CD4-positive, alpha-beta memory T cell (primary cell): Measurements from ENCODE around the gene FNBP1. TPM values are rescaled to one million over a fixed set of nuclear protein-coding genes. Genes with fewer than 3 reads are reported as not detected.

Source experiments
- CTCF ChIA-PET: fragments of 350-600 bp; sonication (Branson Sonifier 250); formaldehyde crosslinking; loops from one replicate; lab custom pipeline; 2021; ENCODE audit warnings: inconsistent platforms; ENCODE audit not compliant: partially characterized antibody; lab: Charles Lee
- POLR2A ChIA-PET: fragments of 350-600 bp; sonication (Branson Sonifier 250); formaldehyde crosslinking; loops from one replicate; lab custom pipeline; 2021; ENCODE audit not compliant: partially characterized antibody; lab: Charles Lee
- DNase-seq, 5 donors: peaks; one replicate each; pipeline versions ENCODE4 v3.0.0 to v3.0.0-alpha.2; 2020 to 2022; ENCODE audit warnings: mixed read lengths in 1 of 5
- H3K27ac ChIP-seq: one replicate; pipeline ENCODE4 v1.7.0; 2013; ENCODE audit warnings: low read depth, low read length
- H3K27me3 ChIP-seq: 2 replicates; pipeline ENCODE4 v1.7.0; 2013; ENCODE audit warnings: mild to moderate bottlenecking, low read length, moderate library complexity; ENCODE audit not compliant: insufficient read depth
- H3K36me3 ChIP-seq: 2 replicates; pipeline ENCODE4 v1.7.0; 2013; ENCODE audit warnings: mild to moderate bottlenecking, low read length, moderate library complexity; ENCODE audit not compliant: insufficient read depth
- H3K4me1 ChIP-seq: 2 replicates; pipeline ENCODE4 v1.7.0; 2013; ENCODE audit warnings: mild to moderate bottlenecking, low read length, moderate library complexity; ENCODE audit not compliant: insufficient read depth
- H3K4me3 ChIP-seq, 2 donors: one replicate each; pipeline ENCODE4 v1.7.0; 2013; ENCODE audit warnings: low read length in 2 of 2, mild to moderate bottlenecking in 1 of 2
- H3K9me3 ChIP-seq, 2 donors: one replicate each; pipeline ENCODE4 v1.7.0; 2013; ENCODE audit warnings: low read length in 2 of 2, control low read depth in 1 of 2; ENCODE audit not compliant: control insufficient read depth in 1 of 2
- H3K27ac Mint-ChIP-seq, 7 donors: one replicate each; pipeline ENCODE4 v1.8.0; 2020 to 2021; ENCODE audit warnings: mixed read lengths in 7 of 7, mild to moderate bottlenecking in 6 of 7, inconsistent platforms in 3 of 7, moderate library complexity in 3 of 7
- H3K27me3 Mint-ChIP-seq, 2 donors: one replicate each; pipeline ENCODE4 v1.8.0; 2020 to 2021; ENCODE audit warnings: mixed read lengths in 2 of 2
- H3K36me3 Mint-ChIP-seq, 2 donors: one replicate each; pipeline ENCODE4 v1.8.0; 2020 to 2021; ENCODE audit warnings: mixed read lengths in 2 of 2, inconsistent platforms in 1 of 2, mild to moderate bottlenecking in 1 of 2
- H3K4me1 Mint-ChIP-seq, 4 donors: one replicate each; pipeline ENCODE4 v1.8.0; 2020 to 2021; ENCODE audit warnings: mixed read lengths in 4 of 4, mild to moderate bottlenecking in 1 of 4
- H3K4me3 Mint-ChIP-seq, 8 donors: one replicate each; pipeline ENCODE4 v1.8.0; 2020 to 2021; ENCODE audit warnings: mixed read lengths in 8 of 8, mild to moderate bottlenecking in 7 of 8, moderate library complexity in 6 of 8, inconsistent platforms in 3 of 8
- H3K9me3 Mint-ChIP-seq, 8 donors: one replicate each; pipeline ENCODE4 v1.8.0; 2020 to 2021; ENCODE audit warnings: mixed read lengths in 8 of 8, mild to moderate bottlenecking in 5 of 8, inconsistent platforms in 3 of 8, moderate library complexity in 1 of 8
- intact Hi-C: fragments of 100-400 bp; cut with micrococcal nuclease; formaldehyde crosslinking; loops from one replicate; pipeline ENCODE4 v1.15.1; 2023
- polyA plus RNA-seq, 2 donors: library from polyadenylated mRNA; unstranded; fragments of 300-500 nt; fragmentation: Illumina TruSeq; gene quantifications; one replicate each; pipeline ENCODE4 v1.2.3, GENCODE V29; 2021
- total RNA-seq, 2 experiments: library from RNA; stranded (reverse); gene quantifications; one replicate each; pipeline ENCODE4 v1.2.3, GENCODE V29; 2021

FNBP1 gene
- total and polyA plus RNA-seq, 4 experiments from 2014 or later: 143 to 202 (median 181) TPM

GRCh38 chr9:129934780-129935179, 108.2 kb downstream of the FNBP1 start:
- no peak for DNase-seq
- peaks cover 17 to 46% of the 10 kb centered on the region in 2 donors for H3K36me3 Mint-ChIP-seq
- Histone ChIP-seq H3K27me3 (no peaks in the 10 kb centered on the region), H3K27ac (peak overlapping the region; percentile 66), H3K36me3 (peaks cover 4% of the 10 kb centered on the region), H3K4me1 (peaks cover 72% of the 10 kb centered on the region), H3K4me3 (no peak overlapping the region), H3K9me3 (no peaks in the 10 kb centered on the region)
- H3K27me3 Mint-ChIP-seq: no peaks in the 10 kb centered on the region
- H3K4me3 Mint-ChIP-seq: peak overlapping the region in 5 of 8 donors; percentile 28 to 86 (median 71)
- ChIA-PET POLR2A (interaction anchor here (1.9 to 7.5 kb wide), 2 partner anchors 28 to 46 kb away, joined by 7 to 83 read pairs; no protein-coding TSS in a partner anchor), CTCF (interaction anchor here (0.7 to 4.1 kb wide), 5 partner anchors 8 to 165 kb away, joined by 3 to 14 read pairs (median 3); no protein-coding TSS in a partner anchor)
- peaks cover 47 to 88% (median 66%) of the 10 kb centered on the region in 4 donors for H3K4me1 Mint-ChIP-seq
- intact Hi-C loops: loop anchor here (5.0 kb wide), 1 partner anchor 47 kb away; no protein-coding TSS in a partner anchor
- H3K27ac Mint-ChIP-seq: peak overlapping the region in 6 of 7 donors; percentile 89 to 96 (median 92)
- H3K9me3 Mint-ChIP-seq: no peaks in the 10 kb centered on the region

- H3K4me3 ChIP-seq: no peak overlapping the region
- no peaks in the 10 kb centered on the region for H3K9me3 Mint-ChIP-seq
- CTCF ChIA-PET: interaction anchor here (0.7 to 4.1 kb wide), 8 partner anchors 8 to 173 kb away, joined by 3 to 14 read pairs (median 3); no protein-coding TSS in a partner anchor
- H3K36me3 Mint-ChIP-seq: peaks cover 15 to 44% of the 10 kb centered on the region in 2 donors
- H3K27me3 ChIP-seq: no peaks in the 10 kb centered on the region
- H3K27me3 Mint-ChIP-seq: no peaks in the 10 kb centered on the region
- H3K27ac ChIP-seq: peak overlapping the region; percentile 66
- peak overlapping the region in 6 of 8 donors; percentile 24 to 86 (median 64) for H3K4me3 Mint-ChIP-seq
- H3K4me1 Mint-ChIP-seq: peaks cover 45 to 87% (median 64%) of the 10 kb centered on the region in 4 donors
- no peak for DNase-seq
- intact Hi-C loops: loop anchor here (5.0 kb wide), 1 partner anchor 47 kb away; no protein-coding TSS in a partner anchor
- no peaks in the 10 kb centered on the region for H3K9me3 ChIP-seq
- peak overlapping the region; percentile 89 to 96 (median 91) for H3K27ac Mint-ChIP-seq
- peaks cover 70% of the 10 kb centered on the region for H3K4me1 ChIP-seq
- peaks cover 4% of the 10 kb centered on the region for H3K36me3 ChIP-seq
- POLR2A ChIA-PET: interaction anchor here (1.5 to 7.5 kb wide), 7 partner anchors 9 to 107 kb away, joined by 5 to 83 read pairs (median 8); partner anchors contain the start of gene FNBP1
These were observed 108.9 kb downstream of the FNBP1 start for GRCh38 chr9:129934041-129934591.

GRCh38 chr9:129933185-129934040, 109.6 kb downstream of the FNBP1 start:
- intact Hi-C loops: loop anchor here (5.0 kb wide), 1 partner anchor 46 kb away; no protein-coding TSS in a partner anchor
- no peaks in the 10 kb centered on the region for H3K9me3 Mint-ChIP-seq
- ChIA-PET POLR2A (interaction anchor here (0.8 to 7.5 kb wide), 12 partner anchors 9 to 107 kb away, joined by 3 to 83 read pairs (median 6); partner anchors contain the start of gene FNBP1), CTCF (interaction anchor here (0.7 to 4.1 kb wide), 12 partner anchors 9 to 174 kb away, joined by 3 to 14 read pairs (median 4); partner anchors contain the start of gene GPR107)
- peak overlapping the region; percentile 89 to 96 (median 91) for H3K27ac Mint-ChIP-seq
- peaks cover 40 to 79% (median 58%) of the 10 kb centered on the region in 4 donors for H3K4me1 Mint-ChIP-seq
- Histone ChIP-seq H3K27me3 (no peaks in the 10 kb centered on the region), H3K27ac (peak overlapping the region; percentile 66), H3K9me3 (no peaks in the 10 kb centered on the region), H3K4me3 (no peak overlapping the region), H3K36me3 (peaks cover 6% of the 10 kb centered on the region), H3K4me1 (peaks cover 62% of the 10 kb centered on the region)
- H3K36me3 Mint-ChIP-seq: peaks cover 15 to 44% of the 10 kb centered on the region in 2 donors
- H3K27me3 Mint-ChIP-seq: no peaks in the 10 kb centered on the region
- H3K4me3 Mint-ChIP-seq: peak overlapping the region; percentile 49 to 86 (median 75)
- no peak for DNase-seq

GRCh38 chr9:129932303-129933151, 110.5 kb downstream of the FNBP1 start:
- H3K27me3 ChIP-seq: no peaks in the 10 kb centered on the region
- peak overlapping the region; percentile 71 to 86 (median 75) for H3K4me3 Mint-ChIP-seq
- peaks cover 38 to 73% (median 56%) of the 10 kb centered on the region in 4 donors for H3K4me1 Mint-ChIP-seq
- H3K36me3 ChIP-seq: peaks cover 13% of the 10 kb centered on the region
- peak in 1 of 5 donors; percentile 15 for DNase-seq
- peak overlapping the region in 1 of 2 donors; percentile 3 for H3K4me3 ChIP-seq
- H3K9me3 Mint-ChIP-seq: no peaks in the 10 kb centered on the region
- peaks cover 15 to 46% of the 10 kb centered on the region in 2 donors for H3K36me3 Mint-ChIP-seq
- intact Hi-C loops: loop anchor here (5.0 kb wide), 1 partner anchor 45 kb away; no protein-coding TSS in a partner anchor
- CTCF ChIA-PET: interaction anchor here (0.8 to 4.1 kb wide), 11 partner anchors 11 to 121 kb away, joined by 3 to 14 read pairs (median 4); partner anchors contain the start of gene GPR107
- POLR2A ChIA-PET: interaction anchor here (0.6 to 7.5 kb wide), 13 partner anchors 9 to 108 kb away, joined by 3 to 83 read pairs (median 6); partner anchors contain the start of gene FNBP1
- no peaks in the 10 kb centered on the region for H3K27me3 Mint-ChIP-seq
- H3K4me1 ChIP-seq: peaks cover 59% of the 10 kb centered on the region
- peak overlapping the region; percentile 89 to 96 (median 91) for H3K27ac Mint-ChIP-seq
- peak overlapping the region; percentile 66 for H3K27ac ChIP-seq
- no peaks in the 10 kb centered on the region for H3K9me3 ChIP-seq

- H3K4me1 ChIP-seq: peaks cover 59% of the 10 kb centered on the region
These were observed 112.2 kb downstream of the FNBP1 start for GRCh38 chr9:129930743-129931142.

More at GRCh38 chr9:129930743-129931142, 112.2 kb downstream of the FNBP1 start:
- peaks cover 25 to 50% of the 10 kb centered on the region in 2 donors for H3K36me3 Mint-ChIP-seq
- CTCF ChIA-PET: interaction anchor here (1.8 kb wide), 1 partner anchor 34 kb away, joined by 7 read pairs; no protein-coding TSS in a partner anchor
- intact Hi-C loops: loop anchor here (5.0 kb wide), 1 partner anchor 43 kb away; no protein-coding TSS in a partner anchor
- H3K36me3 ChIP-seq: peaks cover 29% of the 10 kb centered on the region
- peak overlapping the region in 7 of 8 donors; percentile 13 to 72 (median 46) for H3K4me3 Mint-ChIP-seq
- POLR2A ChIA-PET: interaction anchor here (1.7 to 7.5 kb wide), 2 partner anchors 16 to 42 kb away, joined by 5 to 83 read pairs; no protein-coding TSS in a partner anchor
- H3K9me3 Mint-ChIP-seq: no peaks in the 10 kb centered on the region
- H3K9me3 ChIP-seq: no peaks in the 10 kb centered on the region
- peak overlapping the region; percentile 84 to 96 (median 90) for H3K27ac Mint-ChIP-seq
- no peaks in the 10 kb centered on the region for H3K27me3 Mint-ChIP-seq
- peak overlapping the region; percentile 38 for H3K27ac ChIP-seq
- H3K27me3 ChIP-seq: no peaks in the 10 kb centered on the region
- peaks cover 38 to 66% (median 48%) of the 10 kb centered on the region in 4 donors for H3K4me1 Mint-ChIP-seq
- DNase-seq: peak; percentile 22 to 60 (median 39)
- no peak overlapping the region for H3K4me3 ChIP-seq
